Measurements from ENCODE around the gene SLC6A12. TPM values are rescaled to one million over a fixed set of nuclear protein-coding genes. Genes with fewer than 3 reads are reported as not detected.

Gene SLC6A12
- total RNA-seq, 6 donors from 2014 or later, result 2.4 to 11.2 (median 7.0) TPM

GRCh38 chr12:203462-204260 is 10.3 kb downstream of the SLC6A12 start:
- peaks cover 0 to 8% (median 3%) of the 10 kb centered on the region in 4 donors for H3K27me3 ChIP-seq
- WGBS, 2 donors, result 15 to 46% methylated on average over 40 to 42 of the region's 84 CpGs
- ATAC-seq (ENCODE audit: low FRiP score in 2 of 2) (peak in 1 of 2 donors; percentile 87), DNase-seq (peak in 1 of 2 donors; percentile 90)
- TF ChIP-seq, protein P1, sequence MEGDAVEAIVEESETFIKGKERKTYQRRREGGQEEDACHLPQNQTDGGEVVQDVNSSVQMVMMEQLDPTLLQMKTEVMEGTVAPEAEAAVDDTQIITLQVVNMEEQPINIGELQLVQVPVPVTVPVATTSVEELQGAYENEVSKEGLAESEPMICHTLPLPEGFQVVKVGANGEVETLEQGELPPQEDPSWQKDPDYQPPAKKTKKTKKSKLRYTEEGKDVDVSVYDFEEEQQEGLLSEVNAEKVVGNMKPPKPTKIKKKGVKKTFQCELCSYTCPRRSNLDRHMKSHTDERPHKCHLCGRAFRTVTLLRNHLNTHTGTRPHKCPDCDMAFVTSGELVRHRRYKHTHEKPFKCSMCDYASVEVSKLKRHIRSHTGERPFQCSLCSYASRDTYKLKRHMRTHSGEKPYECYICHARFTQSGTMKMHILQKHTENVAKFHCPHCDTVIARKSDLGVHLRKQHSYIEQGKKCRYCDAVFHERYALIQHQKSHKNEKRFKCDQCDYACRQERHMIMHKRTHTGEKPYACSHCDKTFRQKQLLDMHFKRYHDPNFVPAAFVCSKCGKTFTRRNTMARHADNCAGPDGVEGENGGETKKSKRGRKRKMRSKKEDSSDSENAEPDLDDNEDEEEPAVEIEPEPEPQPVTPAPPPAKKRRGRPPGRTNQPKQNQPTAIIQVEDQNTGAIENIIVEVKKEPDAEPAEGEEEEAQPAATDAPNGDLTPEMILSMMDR (IDR thresholded peaks at IDR 0.05), result peak in 3 of 6 experiments; percentile 11 to 31 (median 17)
- TF ChIP-seq POLR2AphosphoS5 (IDR thresholded peaks at IDR 0.05) (no peak), POLR2A (IDR thresholded peaks at IDR 0.05) (no peak), EP300 (IDR thresholded peaks at IDR 0.05) (no peak)
- no peak overlapping the region for H3K27ac ChIP-seq
- no peaks in the 10 kb centered on the region for H3K9me3 ChIP-seq
- no peaks in the 10 kb centered on the region for H3K36me3 ChIP-seq
- peak overlapping the region in 3 of 4 donors; percentile 47 to 57 (median 53) for H3K4me3 ChIP-seq
- H3K4me1 ChIP-seq, result peaks cover 0 to 21% (median 12%) of the 10 kb centered on the region in 4 donors

- Histone ChIP-seq H3K27ac (no peak overlapping the region), H3K4me3 (peak overlapping the region in 3 of 4 donors; percentile 47 to 57 (median 53)), H3K4me1 (peaks cover 0 to 21% (median 12%) of the 10 kb centered on the region in 4 donors), H3K36me3 (no peaks in the 10 kb centered on the region), H3K27me3 (peaks cover 0 to 8% (median 3%) of the 10 kb centered on the region in 4 donors), H3K9me3 (no peaks in the 10 kb centered on the region)
- ATAC-seq (ENCODE audit: low FRiP score in 2 of 2), result no peak
- WGBS, 2 donors, result 60 to 82% methylated on average over 16 of the region's 16 CpGs
- DNase-seq, result no peak
- TF ChIP-seq EP300 (IDR thresholded peaks at IDR 0.05), result no peak
- TF ChIP-seq, protein P1 (IDR thresholded peaks at IDR 0.05), result no peak
- no peak for TF ChIP-seq POLR2AphosphoS5 (IDR thresholded peaks at IDR 0.05)
- no peak for TF ChIP-seq POLR2A (IDR thresholded peaks at IDR 0.05)
Observed at GRCh38 chr12:203074-203461, 10.9 kb downstream of the SLC6A12 start.

- Histone ChIP-seq H3K9me3 (no peaks in the 10 kb centered on the region), H3K4me1 (peaks cover 0 to 21% (median 12%) of the 10 kb centered on the region in 4 donors), H3K27me3 (peaks cover 0 to 8% (median 3%) of the 10 kb centered on the region in 4 donors), H3K27ac (peak overlapping the region in 1 of 4 donors; percentile 2), H3K4me3 (no peak overlapping the region), H3K36me3 (no peaks in the 10 kb centered on the region)
- ATAC-seq (ENCODE audit: low FRiP score in 2 of 2) (peak in 1 of 2 donors; percentile 39), DNase-seq (peak in 1 of 2 donors; percentile 83)
- TF ChIP-seq POLR2AphosphoS5 (IDR thresholded peaks at IDR 0.05) (peak in 1 of 2 donors; percentile 5), POLR2A (IDR thresholded peaks at IDR 0.05) (no peak), EP300 (IDR thresholded peaks at IDR 0.05) (no peak)
- WGBS, 2 donors, result 45 to 57% methylated on average over 9 to 15 of the region's 15 CpGs
Observed at GRCh38 chr12:202081-202731, 11.8 kb downstream of the SLC6A12 start.

DNA sequence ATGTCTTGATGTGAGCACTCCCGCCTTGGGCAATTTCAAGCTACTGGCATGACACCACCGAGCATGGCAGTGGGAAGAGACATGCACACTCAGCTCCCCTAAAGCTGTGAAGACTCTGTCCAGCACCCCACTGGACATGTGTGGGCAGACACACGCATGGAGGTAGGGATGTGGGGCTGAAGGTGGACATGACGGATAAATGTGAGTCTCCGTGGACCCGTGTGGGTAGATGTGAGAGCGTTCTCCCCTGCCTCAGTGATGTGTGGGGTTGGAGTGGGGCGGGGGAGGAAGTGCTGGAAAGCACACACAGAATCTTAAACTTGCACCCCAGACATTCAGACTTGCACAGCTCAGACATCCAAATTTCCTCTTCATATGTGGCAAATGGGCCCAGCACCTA is 12.6 kb downstream of the SLC6A12 start:
- DNase-seq, result no peak
- ATAC-seq (ENCODE audit: low FRiP score in 2 of 2), result no peak
- 82% methylated on average over 8 of the region's 8 CpGs for WGBS, 2 donors
- no peak for TF ChIP-seq EP300 (IDR thresholded peaks at IDR 0.05)
- TF ChIP-seq POLR2A (IDR thresholded peaks at IDR 0.05), result no peak
- TF ChIP-seq, protein P1 (IDR thresholded peaks at IDR 0.05), result no peak
- TF ChIP-seq POLR2AphosphoS5 (IDR thresholded peaks at IDR 0.05), result no peak
- Histone ChIP-seq H3K27me3 (peaks cover 0 to 8% (median 3%) of the 10 kb centered on the region in 4 donors), H3K4me1 (peaks cover 0 to 21% (median 12%) of the 10 kb centered on the region in 4 donors), H3K27ac (no peak overlapping the region), H3K36me3 (no peaks in the 10 kb centered on the region), H3K9me3 (no peaks in the 10 kb centered on the region), H3K4me3 (no peak overlapping the region)

GRCh38 chr12:198705-199104 is 15.3 kb downstream of the SLC6A12 start:
- TF ChIP-seq POLR2AphosphoS5 (IDR thresholded peaks at IDR 0.05) (no peak), POLR2A (IDR thresholded peaks at IDR 0.05) (no peak), EP300 (IDR thresholded peaks at IDR 0.05) (no peak)
- TF ChIP-seq, protein P1 (IDR thresholded peaks at IDR 0.05), result no peak
- no peaks in the 10 kb centered on the region for H3K9me3 ChIP-seq
- H3K36me3 ChIP-seq, result no peaks in the 10 kb centered on the region
- peaks cover 0 to 5% (median 2%) of the 10 kb centered on the region in 4 donors for H3K27me3 ChIP-seq
- 54 to 57% methylated on average over 9 of the region's 9 CpGs for WGBS, 2 donors
- ATAC-seq (ENCODE audit: low FRiP score in 2 of 2) (no peak), DNase-seq (no peak)
- no peak overlapping the region for H3K27ac ChIP-seq
- H3K4me3 ChIP-seq, result no peak overlapping the region
- H3K4me1 ChIP-seq, result peaks cover 0 to 7% (median 3%) of the 10 kb centered on the region in 4 donors
